HCT116 (cell line): ENCODE results near the gene GPX2. TPM values are rescaled to one million over a fixed set of nuclear protein-coding genes. Genes with fewer than 3 reads are reported as not detected.

Experiments
- ATAC-seq: fragments of 200-7000 bp; cut with Tn5 transposase; 2 replicates; pipeline ENCODE4 v1.9.1; 2020; ENCODE audit warnings: mild to moderate bottlenecking, moderate library complexity
- BruUV-seq: library from RNA; stranded (reverse); fragments of 400-500 nt; replicated peaks from 2 replicates; lab custom pipeline; 2021; lab: Mats Ljungman, UMichigan
- CTCF ChIA-PET: fragments of 300-600 bp; sonication (Branson Sonifier 250); formaldehyde crosslinking; loops from one replicate; lab custom pipeline; 2021; ENCODE audit warnings: antibody characterized with exemption; lab: Charles Lee
- POLR2A ChIA-PET: fragments of 300-600, 350-600 bp; sonication (Branson Sonifier 250); formaldehyde crosslinking; loops from one replicate; lab custom pipeline; 2021; ENCODE audit warnings: antibody characterized with exemption; lab: Charles Lee
- RAD21 ChIA-PET, 2 experiments: fragments of 300-600 bp; sonication (Branson Sonifier 250); formaldehyde crosslinking; loops; one replicate each; lab custom pipeline; 2023; ENCODE audit warnings: low total read pairs in 2 of 2; ENCODE audit not compliant: uncharacterized antibody in 2 of 2, unreplicated experiment in 2 of 2, low non-redundant PET in 1 of 2; lab: Charles Lee
- DNase-seq: peaks from one replicate; pipeline ENCODE4 v3.0.0-alpha.2; 2010; ENCODE audit warnings: low read depth, low spot score
- H2AFZ ChIP-seq: fragments of 200-600 bp; shearing (Covaris generic), sonication (generic); 2 replicates; pipeline ENCODE4 v1.6.1; 2017; ENCODE audit warnings: low read depth, mixed run types, mixed read lengths, antibody characterized with exemption, low read length; ENCODE audit not compliant: poor library complexity, severe bottlenecking
- H3K27ac ChIP-seq: 2 replicates; pipeline ENCODE4 v1.5.1; 2012; ENCODE audit warnings: low read depth, low read length
- H3K27me3 ChIP-seq: fragments of 200-600 bp; sonication (generic); 2 replicates; pipeline ENCODE4 v1.6.1; 2016; ENCODE audit warnings: mixed run types, low read length, mixed read lengths; ENCODE audit not compliant: insufficient read depth
- H3K36me3 ChIP-seq, 2 experiments: fragments of 200-500 bp in 1 of 2; fragments of 200-600 bp in 1 of 2; sonication (Bioruptor generic) in 1 of 2; sonication (generic) in 1 of 2; 2 replicates each; pipeline versions ENCODE4 v1.5.1 to v1.6.1; 2014 to 2016; ENCODE audit warnings: low read length in 2 of 2, inconsistent platforms in 1 of 2, mixed read lengths in 1 of 2, mixed run types in 1 of 2; ENCODE audit not compliant: insufficient read depth in 2 of 2, control insufficient read depth in 1 of 2
- H3K4me1 ChIP-seq, 2 experiments: fragments of 200-600 bp in 1 of 2; sonication (generic) in 1 of 2; 2 replicates each; pipeline versions ENCODE4 v1.5.1 to v1.6.1; 2012 to 2017; ENCODE audit warnings: low read length in 2 of 2, inconsistent platforms in 1 of 2, mild to moderate bottlenecking in 1 of 2, mixed read lengths in 1 of 2, mixed run types in 1 of 2, moderate library complexity in 1 of 2; ENCODE audit not compliant: insufficient read depth in 2 of 2, control insufficient read depth in 1 of 2
- H3K4me2 ChIP-seq: fragments of 200-600 bp; sonication (generic); 2 replicates; pipeline ENCODE4 v1.6.1; 2017; ENCODE audit warnings: mixed run types, low read length, mixed read lengths
- H3K4me3 ChIP-seq, 2 experiments: fragments of 200-600 bp in 1 of 2; sonication (generic) in 1 of 2; replicated peaks in 1 of 2; 2 replicates each; pipeline ENCODE4 v1.5.1; 2011 to 2016; ENCODE audit warnings: low read length in 2 of 2, control low read depth in 1 of 2, low read depth in 1 of 2, mild to moderate bottlenecking in 1 of 2, mixed read lengths in 1 of 2, mixed run types in 1 of 2
- H3K79me2 ChIP-seq: fragments of 200-600 bp; sonication (generic); 2 replicates; pipeline ENCODE4 v1.6.1; 2017; ENCODE audit warnings: mild to moderate bottlenecking, mixed run types, low read length, moderate library complexity, mixed read lengths; ENCODE audit not compliant: insufficient read depth
- H3K9ac ChIP-seq: fragments of 200-600 bp; sonication (generic); 2 replicates; pipeline ENCODE4 v1.6.1; 2016; ENCODE audit warnings: low read length, mixed read lengths
- H3K9me2 ChIP-seq: fragments of 200-600 bp; sonication (generic), shearing (Covaris generic); 2 replicates; pipeline ENCODE4 v1.6.1; 2017; ENCODE audit warnings: mixed run types, mild to moderate bottlenecking, moderate library complexity; ENCODE audit not compliant: insufficient read depth
- H3K9me3 ChIP-seq, 2 experiments: fragments of 200-500 bp in 1 of 2; fragments of 200-600 bp in 1 of 2; sonication (Bioruptor generic) in 1 of 2; sonication (generic) in 1 of 2; 2 replicates each; pipeline ENCODE4 v1.6.1; 2014 to 2017; ENCODE audit warnings: low read length in 2 of 2, mixed read lengths in 2 of 2, inconsistent platforms in 1 of 2, low read depth in 1 of 2, mild to moderate bottlenecking in 1 of 2, mixed run types in 1 of 2, moderate library complexity in 1 of 2; ENCODE audit not compliant: control insufficient read depth in 1 of 2, insufficient read depth in 1 of 2
- H4K20me1 ChIP-seq: fragments of 200-600 bp; sonication (generic), shearing (Covaris generic); 2 replicates; pipeline ENCODE4 v1.6.1; 2017; ENCODE audit warnings: mixed run types, mild to moderate bottlenecking, moderate library complexity; ENCODE audit not compliant: insufficient read depth
- ATF3 ChIP-seq: IDR thresholded peaks from 2 replicates; pipeline ENCODE4 v1.6.1; 2012
- EGR1 ChIP-seq: IDR thresholded peaks from 2 replicates; pipeline ENCODE4 v1.6.1; 2012; ENCODE audit warnings: low read depth
- ELF1 ChIP-seq: IDR thresholded peaks from 2 replicates; pipeline ENCODE4 v1.6.1; 2012; ENCODE audit warnings: low read depth, borderline replicate concordance
- JUND ChIP-seq: IDR thresholded peaks from 2 replicates; pipeline ENCODE4 v1.6.1; 2012
- MAX ChIP-seq: IDR thresholded peaks from 2 replicates; pipeline ENCODE4 v1.6.1; 2012
- POLR2AphosphoS5 ChIP-seq: IDR thresholded peaks from 2 replicates; pipeline ENCODE4 v1.6.1; 2011; ENCODE audit warnings: mild to moderate bottlenecking, low read depth, low read length, moderate library complexity
- RAD21 ChIP-seq: IDR thresholded peaks from 2 replicates; pipeline ENCODE4 v1.6.1; 2012; ENCODE audit warnings: low read depth, mild to moderate bottlenecking
- SIN3A ChIP-seq: IDR thresholded peaks from 2 replicates; pipeline ENCODE4 v1.6.1; 2012; ENCODE audit warnings: low read depth
- SRF ChIP-seq: IDR thresholded peaks from 2 replicates; pipeline ENCODE4 v1.6.1; 2012; ENCODE audit warnings: low read depth
- TCF7L2 ChIP-seq: IDR thresholded peaks from 2 replicates; pipeline ENCODE4 v1.7.0; 2011; ENCODE audit warnings: borderline replicate concordance, inconsistent platforms; ENCODE audit not compliant: insufficient read depth, insufficient read length; ENCODE audit errors: extremely low read depth
- ZNF274 ChIP-seq: fragments of 200-500 bp; sonication (Bioruptor generic); IDR thresholded peaks from 2 replicates; pipeline ENCODE4 v1.6.1; 2014; ENCODE audit warnings: mild to moderate bottlenecking, low read depth, low read length, inconsistent platforms
- intact Hi-C: fragments of 100-400 bp; cut with micrococcal nuclease; formaldehyde crosslinking; loops from 2 replicates; pipeline ENCODE4 v1.10.0; 2022
- total RNA-seq: library from RNA; stranded (reverse); gene quantifications from one replicate; pipeline ENCODE4 v1.2.1, GENCODE V29; 2021; ENCODE audit not compliant: unreplicated experiment

The GPX2 gene
- total RNA-seq, 1 experiment from 2014 or later = 0.61 TPM

GRCh38 chr14:64935508-64935907 lies 7.0 kb downstream of the GPX2 start:
- Histone ChIP-seq H3K79me2 (no peaks in the 10 kb centered on the region; the same call in 1 of the 2 replicates), H3K9ac (no peak overlapping the region), H3K4me1 (no peaks in the 10 kb centered on the region), H3K36me3 (peaks cover 9 to 19% of the 10 kb centered on the region in 2 experiments; a peak in 3 of 4 replicates), H3K4me2 (no peak overlapping the region), H4K20me1 (no peaks in the 10 kb centered on the region), H3K9me3 (no peaks in the 10 kb centered on the region), H3K9me2 (no peaks in the 10 kb centered on the region), H2AFZ (no peak overlapping the region), H3K4me3 (no peak overlapping the region), H3K27ac (no peak overlapping the region), H3K27me3 (no peaks in the 10 kb centered on the region)
- intact Hi-C loops = no loop called here
- no peak for ATAC-seq
- ChIA-PET POLR2A (no interaction called here), RAD21 (interaction anchor here in 1 of 2 experiments (0.6 kb wide), 1 partner anchor 51 kb away, joined by 3 read pairs; the partner anchor contains the start of gene FNTB), CTCF (interaction anchor here (1.6 kb wide), 1 partner anchor 25 kb away, joined by 6 read pairs; no protein-coding TSS in a partner anchor)
- no peak for TF ChIP-seq SRF
- TF ChIP-seq MAX = no peak
- no peak for TF ChIP-seq ELF1
- no peak for TF ChIP-seq ATF3
- TF ChIP-seq RAD21 = no peak
- TF ChIP-seq SIN3A = no peak
- TF ChIP-seq EGR1 = no peak
- no peak for DNase-seq
- BruUV-seq = no TSS peak

- H3K9me3 ChIP-seq = no peaks in the 10 kb centered on the region
- peaks cover 9 to 22% of the 10 kb centered on the region in 2 experiments; a peak in 3 of 4 replicates for H3K36me3 ChIP-seq
- no peak overlapping the region for H3K4me3 ChIP-seq
- TSS peak; percentile 14 for BruUV-seq
- no peak overlapping the region for H3K4me2 ChIP-seq
- RAD21 ChIA-PET = no interaction called here
- no peak for TF ChIP-seq JUND
- no peak for TF ChIP-seq TCF7L2
- TF ChIP-seq ZNF274 = no peak
- no peak for TF ChIP-seq POLR2AphosphoS5
- no peak overlapping the region for H3K27ac ChIP-seq
- ATAC-seq = no peak
- POLR2A ChIA-PET = no interaction called here
- H2AFZ ChIP-seq = no peak overlapping the region
- CTCF ChIA-PET = no interaction called here
- peaks cover 7% of the 10 kb centered on the region; the same call in 1 of the 2 replicates for H3K79me2 ChIP-seq
- no peak overlapping the region for H3K9ac ChIP-seq
- no peaks in the 10 kb centered on the region for H3K4me1 ChIP-seq
- H3K9me2 ChIP-seq = no peaks in the 10 kb centered on the region
- intact Hi-C loops = no loop called here
- no peaks in the 10 kb centered on the region for H3K27me3 ChIP-seq
- DNase-seq = no peak
- no peaks in the 10 kb centered on the region for H4K20me1 ChIP-seq
These were observed 8.1 kb downstream of the GPX2 start for GRCh38 chr14:64934338-64934929.
